ENCODE measurements around the gene GAK. TPM values are rescaled to one million over a fixed set of nuclear protein-coding genes. Genes with fewer than 3 reads are reported as not detected.

Gene GAK
- total and polyA plus RNA-seq, 2 experiments from 2014 or later = 59.8 to 144 TPM

GRCh38 chr4:912548-913279 is 19.4 kb downstream of the GAK start:
- no peak overlapping the region for H3K27ac ChIP-seq
- no peak for TF ChIP-seq CTCF (IDR thresholded peaks at IDR 0.05; ENCODE audit: low read depth, low read length)

GRCh38 chr4:911871-912490 is 20.1 kb downstream of the GAK start:
- no peak for DNase-seq (ENCODE audit: low read depth in 1 of 2, low spot score in 1 of 2)
- no peak for TF ChIP-seq CTCF (IDR thresholded peaks at IDR 0.05; ENCODE audit: low read depth, low read length)

More at GRCh38 chr4:912548-913279, 19.4 kb downstream of the GAK start:
- H3K36me3 ChIP-seq = no peaks in the 10 kb centered on the region
- no peaks in the 10 kb centered on the region for H3K27me3 ChIP-seq
- H3K9me3 ChIP-seq (ENCODE audit: low read depth) = no peaks in the 10 kb centered on the region
- no peak overlapping the region for H3K4me3 ChIP-seq
- DNase-seq (ENCODE audit: low read depth in 1 of 2, low spot score in 1 of 2) = no peak
- no peaks in the 10 kb centered on the region for H3K4me1 ChIP-seq (ENCODE audit: low read depth)

GRCh38 chr4:911221-911751 is 20.8 kb downstream of the GAK start:
- DNase-seq (ENCODE audit: low read depth in 1 of 2, low spot score in 1 of 2) = no peak
- H3K4me1 ChIP-seq (ENCODE audit: low read depth) = no peaks in the 10 kb centered on the region
- H3K27ac ChIP-seq = no peak overlapping the region
- H3K4me3 ChIP-seq = no peak overlapping the region
- H3K36me3 ChIP-seq = no peaks in the 10 kb centered on the region
- no peaks in the 10 kb centered on the region for H3K27me3 ChIP-seq
- no peaks in the 10 kb centered on the region for H3K9me3 ChIP-seq (ENCODE audit: low read depth)
- no peak for TF ChIP-seq CTCF (IDR thresholded peaks at IDR 0.05; ENCODE audit: low read depth, low read length)

More at GRCh38 chr4:911871-912490, 20.1 kb downstream of the GAK start:
- no peaks in the 10 kb centered on the region for H3K4me1 ChIP-seq (ENCODE audit: low read depth)
- H3K27ac ChIP-seq = no peak overlapping the region
- H3K9me3 ChIP-seq (ENCODE audit: low read depth) = no peaks in the 10 kb centered on the region
- H3K4me3 ChIP-seq = no peak overlapping the region
- no peaks in the 10 kb centered on the region for H3K27me3 ChIP-seq
- H3K36me3 ChIP-seq = no peaks in the 10 kb centered on the region

DNA sequence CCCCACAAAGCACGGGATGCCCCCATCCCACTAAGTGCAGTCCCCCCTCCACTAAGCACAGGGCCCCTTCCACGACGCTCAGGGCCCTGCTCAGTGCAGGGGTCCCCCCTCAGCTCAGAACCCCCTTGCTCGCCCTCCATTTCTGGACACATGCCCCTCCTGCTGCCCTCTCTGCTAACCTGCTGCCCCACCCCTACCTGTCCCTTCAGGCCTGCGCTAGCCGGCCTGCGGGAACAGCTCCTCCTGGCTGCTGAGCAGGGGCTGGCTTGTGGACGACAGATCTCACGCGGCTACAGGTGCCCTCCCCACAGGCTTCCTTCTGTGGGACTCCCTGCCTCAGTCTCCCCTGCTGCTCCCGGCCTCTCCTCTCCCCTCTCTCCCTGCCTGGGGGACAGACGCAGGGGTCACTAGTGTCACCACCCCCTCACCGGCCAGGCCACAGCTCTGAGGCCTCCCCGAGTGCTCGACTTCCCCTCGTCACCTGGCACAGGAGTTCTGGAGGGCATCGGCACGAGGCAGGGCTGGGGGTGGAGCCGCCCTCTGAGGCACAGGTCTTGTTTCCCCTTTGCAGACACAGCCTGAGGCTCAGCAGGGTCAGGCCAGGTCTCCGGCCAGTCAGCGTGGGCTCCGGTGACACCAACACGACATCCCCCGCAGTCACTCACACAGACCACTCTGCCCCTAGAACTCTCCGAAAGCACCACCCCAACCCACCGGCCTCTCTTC is 21.6 kb downstream of the GAK start:
- Histone ChIP-seq H3K4me3 (no peak overlapping the region), H3K27ac (no peak overlapping the region), H3K27me3 (no peaks in the 10 kb centered on the region), H3K4me1 (ENCODE audit: low read depth) (no peaks in the 10 kb centered on the region), H3K36me3 (no peaks in the 10 kb centered on the region), H3K9me3 (ENCODE audit: low read depth) (no peaks in the 10 kb centered on the region)
- TF ChIP-seq CTCF (IDR thresholded peaks at IDR 0.05; ENCODE audit: low read depth, low read length) = no peak
- no peak for DNase-seq (ENCODE audit: low read depth in 1 of 2, low spot score in 1 of 2)

GRCh38 chr4:909821-910220 is 22.3 kb downstream of the GAK start:
- Histone ChIP-seq H3K36me3 (no peaks in the 10 kb centered on the region), H3K27me3 (no peaks in the 10 kb centered on the region), H3K9me3 (ENCODE audit: low read depth) (no peaks in the 10 kb centered on the region), H3K27ac (no peak overlapping the region), H3K4me3 (no peak overlapping the region), H3K4me1 (ENCODE audit: low read depth) (no peaks in the 10 kb centered on the region)
- no peak for DNase-seq (ENCODE audit: low read depth in 1 of 2, low spot score in 1 of 2)
- TF ChIP-seq CTCF (IDR thresholded peaks at IDR 0.05; ENCODE audit: low read depth, low read length) = no peak

All from cardiac muscle cell (in vitro differentiated cells and primary cell).